Measurements from ENCODE around the gene LMNA.
"Not testable (repeated sequence)": the region's sequence is repeated elsewhere in the genome, so short reads cannot be mapped to it uniquely, and the experiment has no call there.

LMNA gene

GRCh38 chr1:156164125-156164831 is 49.8 kb downstream of the LMNA start:
- no peak for DNase-seq

GRCh38 chr1:156165083-156165482 is 50.6 kb downstream of the LMNA start:
- DNase-seq, result no peak

GRCh38 chr1:156167536-156167935 is 53.0 kb downstream of the LMNA start:
- DNase-seq, result peak; percentile 41

GRCh38 chr1:156172696-156173470 is 58.4 kb downstream of the LMNA start:
- no peak for DNase-seq

- DNase-seq, result no peak
Observed at GRCh38 chr1:156176610-156177210, 62.2 kb downstream of the LMNA start.

GRCh38 chr1:156177919-156178654 is 63.6 kb downstream of the LMNA start:
- DNase-seq, result no peak

- no peak for DNase-seq
Observed at GRCh38 chr1:156180471-156180870, 66.0 kb downstream of the LMNA start.

- DNase-seq, result not testable (repeated sequence)
Observed at GRCh38 chr1:156181391-156181924, 66.9 kb downstream of the LMNA start.

- DNase-seq, result not testable (repeated sequence)
Observed at GRCh38 chr1:156182010-156182779, 67.7 kb downstream of the LMNA start.

GRCh38 chr1:156186347-156187177 is 72.1 kb downstream of the LMNA start:
- DNase-seq, result not testable (repeated sequence)
